HEK293 (cell line): ENCODE data around the gene S100PBP.

Experiments
- YY1 ChIP-seq: fragments of 450-650 bp; formaldehyde crosslinking; IDR thresholded peaks from 2 replicates; pipeline ENCODE4 v1.5.1; 2018; ENCODE audit warnings: missing biosample characterization, missing genetic modification characterization
- ZBTB21 ChIP-seq: fragments of 450-650 bp; formaldehyde crosslinking; IDR thresholded peaks from 2 replicates; pipeline ENCODE4 v1.5.1; 2017; ENCODE audit warnings: missing biosample characterization, missing genetic modification characterization
- ZNF18 ChIP-seq: fragments of 450-650 bp; formaldehyde crosslinking; IDR thresholded peaks from 2 replicates; pipeline ENCODE4 v1.5.1; 2016; ENCODE audit warnings: missing biosample characterization, missing genetic modification characterization
- ZNF239 ChIP-seq: fragments of 450-650 bp; formaldehyde crosslinking; IDR thresholded peaks from 2 replicates; pipeline ENCODE4 v1.5.1; 2016; ENCODE audit warnings: missing biosample characterization, missing genetic modification characterization
- ZNF280C ChIP-seq: fragments of 450-650 bp; formaldehyde crosslinking; IDR thresholded peaks from 2 replicates; pipeline ENCODE4 v1.5.1; 2016; ENCODE audit warnings: missing biosample characterization, missing genetic modification characterization
- ZNF280D ChIP-seq: fragments of 450-650 bp; formaldehyde crosslinking; IDR thresholded peaks from 2 replicates; pipeline ENCODE4 v1.5.1; 2016; ENCODE audit warnings: missing biosample characterization, missing genetic modification characterization
- ZNF366 ChIP-seq: fragments of 450-650 bp; formaldehyde crosslinking; conservative IDR thresholded peaks from 2 replicates; pipeline ENCODE4 v1.5.1; 2016; ENCODE audit warnings: missing biosample characterization, missing genetic modification characterization
- ZNF654 ChIP-seq: fragments of 450-650 bp; formaldehyde crosslinking; IDR thresholded peaks from 2 replicates; pipeline ENCODE4 v1.5.1; 2016; ENCODE audit warnings: low read depth, missing biosample characterization, missing genetic modification characterization
- ZNF704 ChIP-seq: fragments of 450-650 bp; formaldehyde crosslinking; IDR thresholded peaks from 2 replicates; pipeline ENCODE4 v1.5.1; 2016; ENCODE audit warnings: missing biosample characterization, missing genetic modification characterization
- TF ChIP-seq, protein P1 (sequence below): fragments of 450-650 bp; formaldehyde crosslinking; IDR thresholded peaks from 2 replicates; pipeline ENCODE4 v1.5.1; 2016; ENCODE audit warnings: missing biosample characterization, missing genetic modification characterization

DNA sequence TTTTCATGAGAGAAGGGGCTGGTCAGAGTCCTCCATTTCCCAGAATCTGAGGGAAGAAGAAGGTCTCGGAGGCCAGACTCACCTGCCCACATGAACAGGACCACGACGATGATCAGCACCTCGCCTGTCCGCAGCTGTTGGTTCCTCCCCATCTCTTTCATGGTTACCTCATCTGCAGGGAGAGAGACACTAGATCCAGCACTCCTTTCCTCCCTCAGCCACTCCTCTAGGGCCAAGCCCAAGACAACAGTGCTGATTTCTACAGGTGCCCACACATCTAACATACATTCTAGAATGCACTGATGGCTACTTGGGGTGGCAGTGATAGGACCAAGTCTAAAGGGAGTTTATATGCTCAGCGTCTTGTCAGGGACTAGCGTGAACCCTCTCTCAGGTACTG lies 50.2 kb downstream of the S100PBP start:
- no peak for TF ChIP-seq ZBTB21
- TF ChIP-seq YY1 = no peak
- no peak for TF ChIP-seq ZNF18 (tag by site-specific recombination)
- TF ChIP-seq, protein P1, sequence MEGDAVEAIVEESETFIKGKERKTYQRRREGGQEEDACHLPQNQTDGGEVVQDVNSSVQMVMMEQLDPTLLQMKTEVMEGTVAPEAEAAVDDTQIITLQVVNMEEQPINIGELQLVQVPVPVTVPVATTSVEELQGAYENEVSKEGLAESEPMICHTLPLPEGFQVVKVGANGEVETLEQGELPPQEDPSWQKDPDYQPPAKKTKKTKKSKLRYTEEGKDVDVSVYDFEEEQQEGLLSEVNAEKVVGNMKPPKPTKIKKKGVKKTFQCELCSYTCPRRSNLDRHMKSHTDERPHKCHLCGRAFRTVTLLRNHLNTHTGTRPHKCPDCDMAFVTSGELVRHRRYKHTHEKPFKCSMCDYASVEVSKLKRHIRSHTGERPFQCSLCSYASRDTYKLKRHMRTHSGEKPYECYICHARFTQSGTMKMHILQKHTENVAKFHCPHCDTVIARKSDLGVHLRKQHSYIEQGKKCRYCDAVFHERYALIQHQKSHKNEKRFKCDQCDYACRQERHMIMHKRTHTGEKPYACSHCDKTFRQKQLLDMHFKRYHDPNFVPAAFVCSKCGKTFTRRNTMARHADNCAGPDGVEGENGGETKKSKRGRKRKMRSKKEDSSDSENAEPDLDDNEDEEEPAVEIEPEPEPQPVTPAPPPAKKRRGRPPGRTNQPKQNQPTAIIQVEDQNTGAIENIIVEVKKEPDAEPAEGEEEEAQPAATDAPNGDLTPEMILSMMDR (tag by site-specific recombination) = no peak
- TF ChIP-seq ZNF366 = no peak
- no peak for TF ChIP-seq ZNF280C (tag by site-specific recombination)
- no peak for TF ChIP-seq ZNF704 (tag by site-specific recombination)
- TF ChIP-seq ZNF654 (tag by site-specific recombination) = no peak
- TF ChIP-seq ZNF239 (tag by site-specific recombination) = no peak
- TF ChIP-seq ZNF280D (tag by site-specific recombination) = no peak
